A673 (cell line): ENCODE measurements around the gene TRPC4.

Experiments
- EZH2 ChIP-seq: fragments of 200-600 bp; sonication (generic); IDR thresholded peaks from 2 replicates; pipeline ENCODE4 v1.6.1; 2017; ENCODE audit warnings: borderline replicate concordance, low read depth, mild to moderate bottlenecking, mixed read lengths, antibody characterized with exemption, low read length; ENCODE audit not compliant: poor library complexity, severe bottlenecking
- TF ChIP-seq, protein P1 (sequence below): fragments of 300-800, 200-600 bp; sonication (generic); conservative IDR thresholded peaks from 2 replicates; pipeline ENCODE4 v1.5.1; 2017; ENCODE audit warnings: low read depth, mild to moderate bottlenecking, antibody characterized with exemption, low read length, moderate library complexity, mixed read lengths

DNA sequence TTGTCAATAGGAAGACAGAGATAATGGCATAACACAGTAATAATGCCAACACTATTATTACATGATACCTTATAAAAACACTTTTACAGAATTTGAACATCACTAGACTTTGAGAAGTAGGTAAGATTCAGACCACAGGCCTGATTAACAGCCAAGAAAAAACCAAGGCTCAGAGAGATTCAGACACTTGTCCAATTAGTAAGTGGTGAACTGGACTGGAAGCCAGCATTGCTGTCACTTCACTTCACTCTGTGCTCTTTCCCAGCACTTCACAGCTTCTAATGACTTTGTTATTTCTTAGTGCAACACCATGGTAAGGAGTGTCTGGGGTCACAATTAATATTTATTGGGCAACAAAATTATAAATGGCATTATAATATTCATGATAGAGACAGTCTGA, 91.9 kb downstream of the TRPC4 start:
- TF ChIP-seq, protein P1, sequence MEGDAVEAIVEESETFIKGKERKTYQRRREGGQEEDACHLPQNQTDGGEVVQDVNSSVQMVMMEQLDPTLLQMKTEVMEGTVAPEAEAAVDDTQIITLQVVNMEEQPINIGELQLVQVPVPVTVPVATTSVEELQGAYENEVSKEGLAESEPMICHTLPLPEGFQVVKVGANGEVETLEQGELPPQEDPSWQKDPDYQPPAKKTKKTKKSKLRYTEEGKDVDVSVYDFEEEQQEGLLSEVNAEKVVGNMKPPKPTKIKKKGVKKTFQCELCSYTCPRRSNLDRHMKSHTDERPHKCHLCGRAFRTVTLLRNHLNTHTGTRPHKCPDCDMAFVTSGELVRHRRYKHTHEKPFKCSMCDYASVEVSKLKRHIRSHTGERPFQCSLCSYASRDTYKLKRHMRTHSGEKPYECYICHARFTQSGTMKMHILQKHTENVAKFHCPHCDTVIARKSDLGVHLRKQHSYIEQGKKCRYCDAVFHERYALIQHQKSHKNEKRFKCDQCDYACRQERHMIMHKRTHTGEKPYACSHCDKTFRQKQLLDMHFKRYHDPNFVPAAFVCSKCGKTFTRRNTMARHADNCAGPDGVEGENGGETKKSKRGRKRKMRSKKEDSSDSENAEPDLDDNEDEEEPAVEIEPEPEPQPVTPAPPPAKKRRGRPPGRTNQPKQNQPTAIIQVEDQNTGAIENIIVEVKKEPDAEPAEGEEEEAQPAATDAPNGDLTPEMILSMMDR = no peak
- TF ChIP-seq EZH2 = no peak
